Measurements from ENCODE around the gene ASTN2. TPM values are rescaled to one million over a fixed set of nuclear protein-coding genes. Genes with fewer than 3 reads are reported as not detected.

ASTN2 gene
- total and polyA plus RNA-seq, 10 of the 15 experiments (the other 5 are each of a cell fraction or from before 2014, with no cell fraction given): 1.4 to 15.7 (median 7.0) TPM

DNA sequence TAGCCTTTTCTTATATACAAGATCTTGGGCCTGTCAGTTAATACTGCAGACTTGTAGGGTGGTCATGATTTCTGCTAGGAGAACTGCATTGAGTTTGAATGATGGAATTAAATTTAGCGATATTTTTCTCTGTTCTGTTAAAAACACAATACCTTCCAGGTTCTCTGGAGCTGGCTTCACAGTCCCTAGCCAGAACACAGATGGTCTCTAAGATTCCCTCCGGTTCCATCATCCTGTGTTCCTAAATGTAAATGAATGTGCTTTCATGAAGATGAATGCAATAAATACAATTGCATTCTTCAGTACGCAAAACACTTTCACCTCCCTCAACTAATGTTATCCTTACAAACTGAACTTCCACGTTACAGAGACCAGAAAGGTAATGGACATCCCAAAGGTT is 264.9 kb downstream of the ASTN2 start:
- Histone ChIP-seq H3K27ac (ENCODE audit: control insufficient read depth, insufficient read depth) (no peak overlapping the region), H3K9ac (ENCODE audit: control insufficient read depth, insufficient read depth, low read length) (no peak overlapping the region), H3K4me2 (ENCODE audit: control insufficient read depth, insufficient read depth) (no peak overlapping the region), H2AFZ (ENCODE audit: control insufficient read depth, low read depth, low read length) (no peak overlapping the region), H4K20me1 (ENCODE audit: control insufficient read depth, insufficient read depth) (no peaks in the 10 kb centered on the region), H3K4me1 (ENCODE audit: control insufficient read depth, insufficient read depth, low read length) (no peaks in the 10 kb centered on the region), H3K79me2 (ENCODE audit: control insufficient read depth, insufficient read depth, low read length) (no peaks in the 10 kb centered on the region), H3K4me3 (no peak overlapping the region), H3K9me3 (replicated peaks; ENCODE audit: control insufficient read depth, insufficient read depth, low read length) (no peaks in the 10 kb centered on the region), H3K36me3 (ENCODE audit: control insufficient read depth in 2 of 2, insufficient read depth in 2 of 2, low read length in 1 of 2) (no peaks in the 10 kb centered on the region), H3K27me3 (replicated peaks in 1 of 2; ENCODE audit: control insufficient read depth in 2 of 2, insufficient read depth in 2 of 2, low read length in 1 of 2) (peaks cover 0 to 2% of the 10 kb centered on the region in 2 experiments; a peak in 1 of 4 replicates)
- FAIRE-seq: no peak
- ATAC-seq: no peak
- CTCF ChIA-PET: no interaction called here
- BruUV-seq (replicated peaks): no TSS peak
- RAD21 ChIA-PET (ENCODE audit: unreplicated experiment): no interaction called here
- POLR2A ChIA-PET: no interaction called here
- in situ Hi-C loops (cut with MboI): loop anchor here (10.0 kb wide), 1 partner anchor 65 kb away; no protein-coding TSS in a partner anchor
- SMC1A ChIA-PET (ENCODE audit: uncharacterized antibody, unreplicated experiment): no interaction called here
- DNase-seq (ENCODE audit: low read depth, low spot score): no peak
- WGBS (ENCODE audit: insufficient coverage, insufficient replicate concordance, low lambda C conversion rate, missing lambda C conversion rate): 22% methylated on average over 4 of the region's 4 CpGs
- intact Hi-C loops (cut with micrococcal nuclease; ENCODE audit: unreplicated experiment): no loop called here
- TF ChIP-seq BMI1 (IDR thresholded peaks at IDR 0.05; ENCODE audit: borderline replicate concordance) (no peak), SUZ12 (IDR thresholded peaks at IDR 0.05; ENCODE audit: unreplicated experiment) (no peak), YBX1 (IDR thresholded peaks at IDR 0.05) (no peak), NFYA (IDR thresholded peaks at IDR 0.05; ENCODE audit: borderline replicate concordance, low read depth, low read length) (no peak), NFYB (IDR thresholded peaks at IDR 0.05; ENCODE audit: insufficient read depth, low read depth, low read length) (no peak), TCF12 (IDR thresholded peaks at IDR 0.05; ENCODE audit: low read depth, low read length) (no peak), SMAD5 (IDR thresholded peaks at IDR 0.05; ENCODE audit: low read depth) (no peak), CREM (IDR thresholded peaks at IDR 0.05; ENCODE audit: low read depth) (no peak), SMC3 (IDR thresholded peaks at IDR 0.05; ENCODE audit: borderline replicate concordance, low read length) (no peak), ETV6 (conservative IDR thresholded peaks at IDR 0.05 in 1 of 2, IDR thresholded peaks at IDR 0.05 in 1 of 2; ENCODE audit: borderline replicate concordance in 1 of 2, low read depth in 1 of 2) (no peak)
- TF ChIP-seq, protein P1, sequence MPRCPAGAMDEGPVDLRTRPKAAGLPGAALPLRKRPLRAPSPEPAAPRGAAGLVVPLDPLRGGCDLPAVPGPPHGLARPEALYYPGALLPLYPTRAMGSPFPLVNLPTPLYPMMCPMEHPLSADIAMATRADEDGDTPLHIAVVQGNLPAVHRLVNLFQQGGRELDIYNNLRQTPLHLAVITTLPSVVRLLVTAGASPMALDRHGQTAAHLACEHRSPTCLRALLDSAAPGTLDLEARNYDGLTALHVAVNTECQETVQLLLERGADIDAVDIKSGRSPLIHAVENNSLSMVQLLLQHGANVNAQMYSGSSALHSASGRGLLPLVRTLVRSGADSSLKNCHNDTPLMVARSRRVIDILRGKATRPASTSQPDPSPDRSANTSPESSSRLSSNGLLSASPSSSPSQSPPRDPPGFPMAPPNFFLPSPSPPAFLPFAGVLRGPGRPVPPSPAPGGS (IDR thresholded peaks at IDR 0.05; ENCODE audit: borderline replicate concordance, insufficient read depth, low read depth, low read length, poor library complexity, severe bottlenecking): no peak
- TF ChIP-seq, protein P2, sequence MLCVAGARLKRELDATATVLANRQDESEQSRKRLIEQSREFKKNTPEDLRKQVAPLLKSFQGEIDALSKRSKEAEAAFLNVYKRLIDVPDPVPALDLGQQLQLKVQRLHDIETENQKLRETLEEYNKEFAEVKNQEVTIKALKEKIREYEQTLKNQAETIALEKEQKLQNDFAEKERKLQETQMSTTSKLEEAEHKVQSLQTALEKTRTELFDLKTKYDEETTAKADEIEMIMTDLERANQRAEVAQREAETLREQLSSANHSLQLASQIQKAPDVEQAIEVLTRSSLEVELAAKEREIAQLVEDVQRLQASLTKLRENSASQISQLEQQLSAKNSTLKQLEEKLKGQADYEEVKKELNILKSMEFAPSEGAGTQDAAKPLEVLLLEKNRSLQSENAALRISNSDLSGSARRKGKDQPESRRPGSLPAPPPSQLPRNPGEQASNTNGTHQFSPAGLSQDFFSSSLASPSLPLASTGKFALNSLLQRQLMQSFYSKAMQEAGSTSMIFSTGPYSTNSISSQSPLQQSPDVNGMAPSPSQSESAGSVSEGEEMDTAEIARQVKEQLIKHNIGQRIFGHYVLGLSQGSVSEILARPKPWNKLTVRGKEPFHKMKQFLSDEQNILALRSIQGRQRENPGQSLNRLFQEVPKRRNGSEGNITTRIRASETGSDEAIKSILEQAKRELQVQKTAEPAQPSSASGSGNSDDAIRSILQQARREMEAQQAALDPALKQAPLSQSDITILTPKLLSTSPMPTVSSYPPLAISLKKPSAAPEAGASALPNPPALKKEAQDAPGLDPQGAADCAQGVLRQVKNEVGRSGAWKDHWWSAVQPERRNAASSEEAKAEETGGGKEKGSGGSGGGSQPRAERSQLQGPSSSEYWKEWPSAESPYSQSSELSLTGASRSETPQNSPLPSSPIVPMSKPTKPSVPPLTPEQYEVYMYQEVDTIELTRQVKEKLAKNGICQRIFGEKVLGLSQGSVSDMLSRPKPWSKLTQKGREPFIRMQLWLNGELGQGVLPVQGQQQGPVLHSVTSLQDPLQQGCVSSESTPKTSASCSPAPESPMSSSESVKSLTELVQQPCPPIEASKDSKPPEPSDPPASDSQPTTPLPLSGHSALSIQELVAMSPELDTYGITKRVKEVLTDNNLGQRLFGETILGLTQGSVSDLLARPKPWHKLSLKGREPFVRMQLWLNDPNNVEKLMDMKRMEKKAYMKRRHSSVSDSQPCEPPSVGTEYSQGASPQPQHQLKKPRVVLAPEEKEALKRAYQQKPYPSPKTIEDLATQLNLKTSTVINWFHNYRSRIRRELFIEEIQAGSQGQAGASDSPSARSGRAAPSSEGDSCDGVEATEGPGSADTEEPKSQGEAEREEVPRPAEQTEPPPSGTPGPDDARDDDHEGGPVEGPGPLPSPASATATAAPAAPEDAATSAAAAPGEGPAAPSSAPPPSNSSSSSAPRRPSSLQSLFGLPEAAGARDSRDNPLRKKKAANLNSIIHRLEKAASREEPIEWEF (IDR thresholded peaks at IDR 0.05; ENCODE audit: insufficient replicate concordance, low read depth, low read length): no peak
- TF ChIP-seq, protein P3, sequence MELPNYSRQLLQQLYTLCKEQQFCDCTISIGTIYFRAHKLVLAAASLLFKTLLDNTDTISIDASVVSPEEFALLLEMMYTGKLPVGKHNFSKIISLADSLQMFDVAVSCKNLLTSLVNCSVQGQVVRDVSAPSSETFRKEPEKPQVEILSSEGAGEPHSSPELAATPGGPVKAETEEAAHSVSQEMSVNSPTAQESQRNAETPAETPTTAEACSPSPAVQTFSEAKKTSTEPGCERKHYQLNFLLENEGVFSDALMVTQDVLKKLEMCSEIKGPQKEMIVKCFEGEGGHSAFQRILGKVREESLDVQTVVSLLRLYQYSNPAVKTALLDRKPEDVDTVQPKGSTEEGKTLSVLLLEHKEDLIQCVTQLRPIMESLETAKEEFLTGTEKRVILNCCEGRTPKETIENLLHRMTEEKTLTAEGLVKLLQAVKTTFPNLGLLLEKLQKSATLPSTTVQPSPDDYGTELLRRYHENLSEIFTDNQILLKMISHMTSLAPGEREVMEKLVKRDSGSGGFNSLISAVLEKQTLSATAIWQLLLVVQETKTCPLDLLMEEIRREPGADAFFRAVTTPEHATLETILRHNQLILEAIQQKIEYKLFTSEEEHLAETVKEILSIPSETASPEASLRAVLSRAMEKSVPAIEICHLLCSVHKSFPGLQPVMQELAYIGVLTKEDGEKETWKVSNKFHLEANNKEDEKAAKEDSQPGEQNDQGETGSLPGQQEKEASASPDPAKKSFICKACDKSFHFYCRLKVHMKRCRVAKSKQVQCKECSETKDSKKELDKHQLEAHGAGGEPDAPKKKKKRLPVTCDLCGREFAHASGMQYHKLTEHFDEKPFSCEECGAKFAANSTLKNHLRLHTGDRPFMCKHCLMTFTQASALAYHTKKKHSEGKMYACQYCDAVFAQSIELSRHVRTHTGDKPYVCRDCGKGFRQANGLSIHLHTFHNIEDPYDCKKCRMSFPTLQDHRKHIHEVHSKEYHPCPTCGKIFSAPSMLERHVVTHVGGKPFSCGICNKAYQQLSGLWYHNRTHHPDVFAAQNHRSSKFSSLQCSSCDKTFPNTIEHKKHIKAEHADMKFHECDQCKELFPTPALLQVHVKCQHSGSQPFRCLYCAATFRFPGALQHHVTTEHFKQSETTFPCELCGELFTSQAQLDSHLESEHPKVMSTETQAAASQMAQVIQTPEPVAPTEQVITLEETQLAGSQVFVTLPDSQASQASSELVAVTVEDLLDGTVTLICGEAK (IDR thresholded peaks at IDR 0.05; ENCODE audit: borderline replicate concordance): no peak
